GM18508 (cell line): ENCODE data around the gene PRKAG1.

Source experiments
- ATAC-seq: cut with Tn5 transposase; IDR thresholded peaks from one replicate; pipeline ENCODE4 v1.9.1; 2021; ENCODE audit warnings: moderate number of reproducible peaks; ENCODE audit not compliant: insufficient read depth, unreplicated experiment

Gene PRKAG1

DNA sequence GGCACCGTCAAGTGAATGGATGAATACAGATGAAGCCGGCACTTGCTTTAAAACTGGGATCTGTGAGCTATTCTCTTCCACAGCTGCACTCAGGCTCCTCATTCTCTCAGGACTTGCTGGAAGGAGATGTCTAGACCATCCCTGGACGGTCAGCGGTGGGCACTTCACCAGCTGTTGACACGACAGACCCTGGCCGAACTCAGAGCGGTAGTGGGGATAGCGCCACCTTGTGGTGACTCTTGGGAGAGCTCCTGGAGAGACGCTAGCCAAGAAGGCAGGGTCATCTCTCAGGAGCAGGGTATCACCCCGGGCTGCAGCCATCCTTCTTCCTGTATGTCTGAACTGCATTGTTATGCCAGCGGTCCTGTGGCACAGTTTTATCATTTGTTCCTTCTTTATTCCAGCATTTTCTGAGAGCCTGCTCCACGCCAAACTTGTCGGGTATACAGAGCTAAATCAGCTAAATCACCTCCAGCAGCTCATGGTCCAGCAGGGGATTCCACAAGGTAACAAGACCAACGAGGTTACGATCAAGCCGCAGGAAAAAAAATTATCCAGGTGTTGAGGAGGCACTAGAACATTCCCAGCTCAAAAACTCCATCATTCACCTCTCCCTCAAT, 30.4 kb downstream of the PRKAG1 start:
- ATAC-seq: no peak

DNA sequence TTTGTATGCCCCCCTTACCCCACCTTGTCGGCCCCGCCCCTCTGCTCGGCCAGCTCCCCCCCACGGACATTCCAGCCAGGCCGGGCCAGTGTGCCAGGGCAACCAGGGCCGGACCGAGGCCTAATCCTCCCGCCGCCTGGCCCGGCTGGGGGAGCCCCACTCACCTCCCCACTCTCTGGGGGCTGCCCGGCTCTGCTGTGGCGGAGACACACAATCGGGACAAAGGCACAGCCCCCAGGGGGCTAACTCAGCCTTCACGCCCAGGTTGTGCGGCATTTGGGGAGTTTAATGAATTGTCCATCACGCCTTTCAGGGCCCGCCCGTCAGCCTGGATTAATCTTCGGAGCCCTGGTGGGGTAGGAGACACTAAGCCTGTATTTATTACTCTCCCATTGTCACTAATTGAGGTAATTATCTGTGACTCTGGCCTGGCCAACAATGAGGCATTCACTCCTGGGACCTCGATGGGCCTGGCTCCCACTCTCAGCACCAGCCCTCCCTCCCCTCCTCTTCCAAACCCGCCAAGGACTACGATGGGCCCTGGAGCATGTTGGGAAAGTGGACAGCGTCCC, 31.8 kb downstream of the PRKAG1 start:
- no peak for ATAC-seq

DNA sequence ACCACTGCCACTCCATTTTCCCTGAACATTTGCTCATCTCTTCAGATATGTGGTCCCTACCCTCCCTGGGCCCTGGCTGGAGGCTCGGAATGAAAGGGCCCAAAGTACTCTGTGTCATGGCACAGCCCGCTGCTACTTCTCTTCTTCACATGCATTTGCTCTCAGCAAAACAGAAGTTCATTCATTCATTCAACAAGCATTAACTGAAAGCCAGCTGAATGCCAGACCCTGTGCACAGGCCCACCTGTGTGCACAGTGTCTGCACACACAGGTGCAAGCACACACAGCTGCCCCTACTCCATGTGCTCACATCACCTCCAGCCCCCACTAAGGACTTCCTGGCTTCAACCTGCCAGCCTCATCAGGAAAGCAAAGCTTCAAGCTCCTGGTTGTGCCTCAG, 32.7 kb downstream of the PRKAG1 start:
- no peak for ATAC-seq

DNA sequence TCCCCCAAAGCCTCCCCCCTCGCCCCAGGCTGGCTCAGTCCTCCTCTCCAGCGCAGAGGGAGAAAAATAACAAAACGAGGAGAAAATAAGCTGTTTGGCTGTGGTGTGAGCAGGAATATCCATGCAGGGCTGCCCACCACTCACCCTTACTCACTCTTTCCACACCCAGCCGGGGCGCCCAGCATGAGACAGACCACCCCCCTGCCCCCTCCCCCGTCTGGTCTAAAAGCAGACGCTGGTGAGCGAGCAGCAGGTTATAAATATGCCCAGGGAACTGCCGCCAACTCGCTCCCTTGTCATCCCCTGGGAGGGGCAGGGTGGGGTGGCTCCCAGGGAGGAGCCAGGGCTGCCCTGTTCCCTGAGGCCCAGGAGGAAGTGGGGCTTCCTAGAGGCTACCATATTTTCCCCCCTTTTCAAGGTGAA, 33.1 kb downstream of the PRKAG1 start:
- ATAC-seq: no peak

DNA sequence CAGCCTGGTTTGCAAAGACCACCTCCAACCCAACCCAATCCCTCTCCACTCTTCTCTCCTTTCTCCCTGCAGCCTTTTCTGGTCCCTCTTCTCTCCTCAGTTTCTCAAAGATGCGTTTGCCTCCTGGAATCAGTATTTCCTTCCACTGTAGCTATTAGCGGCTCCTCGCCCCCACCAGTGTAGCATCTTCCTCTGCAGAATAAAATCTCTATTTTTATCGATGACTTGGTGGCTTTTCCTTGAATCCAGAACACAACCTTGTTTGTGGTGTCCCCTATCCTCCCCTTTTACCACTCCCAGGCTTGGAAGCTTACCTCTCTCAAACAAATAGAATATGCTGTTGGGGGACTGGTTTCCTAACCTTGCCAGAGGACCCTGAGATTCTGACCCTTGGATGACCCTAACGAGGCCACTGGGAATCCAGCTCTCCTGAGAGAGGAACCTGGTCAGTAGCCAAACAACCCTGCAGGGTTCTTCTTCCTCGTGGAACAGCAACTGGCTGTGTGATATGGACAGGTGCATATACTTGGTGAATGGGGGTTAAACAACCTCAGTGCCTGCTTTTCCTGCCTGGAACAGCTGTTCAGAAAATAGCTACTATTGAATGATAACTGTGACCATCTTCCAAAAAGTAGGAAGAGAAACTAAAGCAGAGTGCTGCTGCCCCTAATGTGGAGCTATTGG, 36.0 kb downstream of the PRKAG1 start:
- ATAC-seq: no peak

DNA sequence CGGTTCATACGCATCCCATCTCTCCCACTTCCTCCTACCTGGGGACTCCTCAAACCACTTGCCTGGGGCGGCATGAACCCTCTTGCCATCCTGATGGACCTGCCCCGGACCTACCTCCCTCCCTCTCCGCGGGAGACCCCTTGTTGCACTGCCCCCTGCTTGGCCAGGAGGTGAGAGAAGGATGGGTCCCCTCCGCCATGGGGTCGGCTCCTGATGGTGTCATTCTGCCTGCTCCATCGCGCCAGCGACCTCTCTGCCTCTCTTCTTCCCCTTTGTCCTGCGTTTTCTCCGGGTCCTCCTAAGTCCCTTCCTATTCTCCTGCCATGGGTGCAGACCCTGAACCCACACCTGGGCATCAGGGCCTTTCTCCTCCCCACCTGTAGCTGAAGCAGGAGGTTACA, 36.8 kb downstream of the PRKAG1 start:
- ATAC-seq: no peak

DNA sequence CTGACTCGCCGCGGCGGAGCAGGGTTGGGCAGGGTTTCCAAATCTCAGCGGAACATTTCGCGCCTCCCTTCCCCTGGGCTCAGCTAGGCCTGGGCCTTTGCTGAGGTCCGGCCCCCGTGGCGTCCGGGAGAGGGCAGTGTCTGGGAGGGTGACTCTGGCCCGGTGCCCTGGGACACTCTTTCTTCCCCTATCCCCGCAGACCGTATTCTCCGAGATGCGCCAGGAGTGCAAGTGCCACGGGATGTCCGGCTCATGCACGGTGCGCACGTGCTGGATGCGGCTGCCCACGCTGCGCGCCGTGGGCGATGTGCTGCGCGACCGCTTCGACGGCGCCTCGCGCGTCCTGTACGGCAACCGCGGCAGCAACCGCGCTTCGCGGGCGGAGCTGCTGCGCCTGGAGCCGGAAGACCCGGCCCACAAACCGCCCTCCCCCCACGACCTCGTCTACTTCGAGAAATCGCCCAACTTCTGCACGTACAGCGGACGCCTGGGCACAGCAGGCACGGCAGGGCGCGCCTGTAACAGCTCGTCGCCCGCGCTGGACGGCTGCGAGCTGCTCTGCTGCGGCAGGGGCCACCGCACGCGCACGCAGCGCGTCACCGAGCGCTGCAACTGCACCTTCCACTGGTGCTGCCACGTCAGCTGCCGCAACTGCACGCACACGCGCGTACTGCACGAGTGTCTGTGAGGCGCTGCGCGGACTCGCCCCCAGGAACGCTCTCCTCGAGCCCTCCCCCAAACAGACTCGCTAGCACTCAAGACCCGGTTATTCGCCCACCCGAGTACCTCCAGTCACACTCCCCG, 37.4 kb downstream of the PRKAG1 start:
- ATAC-seq: no peak

DNA sequence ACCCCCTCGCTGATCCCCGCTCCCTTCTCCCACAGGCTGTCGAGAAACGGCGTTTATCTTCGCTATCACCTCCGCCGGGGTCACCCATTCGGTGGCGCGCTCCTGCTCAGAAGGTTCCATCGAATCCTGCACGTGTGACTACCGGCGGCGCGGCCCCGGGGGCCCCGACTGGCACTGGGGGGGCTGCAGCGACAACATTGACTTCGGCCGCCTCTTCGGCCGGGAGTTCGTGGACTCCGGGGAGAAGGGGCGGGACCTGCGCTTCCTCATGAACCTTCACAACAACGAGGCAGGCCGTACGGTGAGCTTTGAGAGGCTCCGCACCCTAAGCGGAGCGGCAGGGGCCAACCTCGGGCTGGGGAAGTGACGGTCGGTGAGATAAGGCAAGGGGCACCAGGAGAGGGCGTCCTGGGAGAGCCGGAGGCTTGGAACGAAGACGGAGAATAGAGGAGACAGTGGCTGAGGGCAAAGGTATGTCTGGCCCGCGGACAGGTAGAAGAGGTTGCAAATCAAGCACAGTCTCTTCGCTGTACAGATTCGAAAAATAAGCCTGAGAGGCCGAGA, 38.1 kb downstream of the PRKAG1 start:
- no peak for ATAC-seq

DNA sequence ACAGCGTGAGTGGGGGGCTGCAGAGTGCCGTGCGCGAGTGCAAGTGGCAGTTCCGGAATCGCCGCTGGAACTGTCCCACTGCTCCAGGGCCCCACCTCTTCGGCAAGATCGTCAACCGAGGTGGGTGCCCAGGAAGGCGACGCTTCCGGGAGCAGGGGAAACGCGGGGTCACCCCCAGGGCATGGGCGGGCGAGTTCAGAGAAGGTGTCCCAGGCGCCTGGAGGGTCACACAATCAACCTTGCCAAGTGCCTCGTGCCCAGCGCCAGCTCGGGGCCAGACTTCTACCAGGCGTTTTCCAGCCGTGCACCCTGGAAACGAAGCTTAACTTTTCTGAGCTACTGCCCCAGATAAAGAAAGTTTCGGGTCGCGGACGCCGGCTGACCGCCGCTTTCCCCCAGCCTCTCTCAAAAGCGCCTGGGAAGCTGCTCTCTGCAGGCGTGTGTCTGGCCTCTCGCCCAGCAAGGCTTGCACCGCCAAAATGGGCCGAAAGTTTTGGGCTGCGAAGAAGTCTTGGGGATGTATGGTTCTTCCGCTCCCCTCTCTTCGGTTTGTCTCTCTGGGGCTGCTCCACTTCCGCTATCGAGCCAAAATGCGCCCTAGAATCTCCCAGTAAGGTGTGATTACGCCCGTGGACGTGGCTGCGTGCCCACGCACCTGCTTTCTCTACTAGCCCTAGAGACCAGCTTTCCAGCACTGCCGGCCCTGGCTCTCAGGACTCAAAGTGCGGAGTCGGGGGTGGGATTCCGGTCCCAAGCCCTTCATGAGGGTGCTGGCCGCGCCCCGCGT, 38.8 kb downstream of the PRKAG1 start:
- no peak for ATAC-seq

DNA sequence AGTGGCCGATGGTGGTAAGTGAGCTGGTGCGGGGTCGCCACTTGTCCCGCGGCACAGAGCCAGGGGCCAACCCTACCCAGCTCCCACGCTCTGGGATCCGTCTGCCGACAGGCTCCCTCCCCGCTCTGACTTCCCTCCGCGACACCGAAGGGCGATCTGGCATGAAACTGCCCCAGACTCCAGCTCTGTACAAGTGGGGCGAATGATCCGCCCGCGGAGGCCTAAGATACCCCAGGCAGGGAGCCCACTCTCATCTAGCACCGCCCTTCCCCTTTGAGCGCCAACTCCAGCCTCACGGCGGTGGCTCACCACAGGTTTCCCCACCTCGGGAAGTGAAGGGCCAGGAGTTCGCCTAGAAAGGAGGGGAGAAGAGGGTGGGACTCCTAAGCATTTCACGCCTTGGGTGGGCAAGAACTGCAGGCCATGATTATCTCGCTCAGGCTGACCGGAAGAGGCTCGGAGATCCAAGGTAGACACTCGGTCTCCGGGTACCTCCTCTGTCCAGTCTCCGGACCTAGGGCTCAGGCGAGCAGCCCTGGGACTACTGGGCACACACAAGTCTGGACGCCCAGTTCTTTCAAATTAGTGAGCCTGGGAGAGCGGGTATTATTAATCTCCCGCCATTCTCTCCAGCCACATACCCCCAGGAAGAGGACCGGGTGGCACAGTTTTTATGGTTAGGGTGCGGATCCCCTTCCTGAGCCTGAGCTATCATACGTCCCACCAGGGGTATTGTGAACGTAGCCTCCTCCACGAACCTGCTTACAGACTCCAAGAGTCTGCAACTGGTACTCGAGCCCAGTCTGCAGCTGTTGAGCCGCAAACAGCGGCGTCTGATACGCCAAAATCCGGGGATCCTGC, 39.6 kb downstream of the PRKAG1 start:
- ATAC-seq: no peak

DNA sequence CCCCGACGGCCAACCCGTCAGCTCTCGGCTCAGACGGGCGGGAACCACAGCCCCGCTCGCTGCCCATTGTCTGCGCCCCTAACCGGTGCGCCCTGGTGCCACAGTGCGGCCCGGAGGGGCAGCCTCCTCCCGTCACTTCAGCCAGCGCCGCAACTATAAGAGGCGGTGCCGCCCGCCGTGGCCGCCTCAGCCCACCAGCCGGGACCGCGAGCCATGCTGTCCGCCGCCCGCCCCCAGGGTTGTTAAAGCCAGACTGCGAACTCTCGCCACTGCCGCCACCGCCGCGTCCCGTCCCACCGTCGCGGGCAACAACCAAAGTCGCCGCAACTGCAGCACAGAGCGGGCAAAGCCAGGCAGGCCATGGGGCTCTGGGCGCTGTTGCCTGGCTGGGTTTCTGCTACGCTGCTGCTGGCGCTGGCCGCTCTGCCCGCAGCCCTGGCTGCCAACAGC, 40.3 kb downstream of the PRKAG1 start, which contains the start of gene WNT1:
Gene WNT1, plus strand, starts transcription at position 32 of the 450 bp plus-strand sequence. Its CDS starts 329 bp downstream, at position 361.
- no peak for ATAC-seq

DNA sequence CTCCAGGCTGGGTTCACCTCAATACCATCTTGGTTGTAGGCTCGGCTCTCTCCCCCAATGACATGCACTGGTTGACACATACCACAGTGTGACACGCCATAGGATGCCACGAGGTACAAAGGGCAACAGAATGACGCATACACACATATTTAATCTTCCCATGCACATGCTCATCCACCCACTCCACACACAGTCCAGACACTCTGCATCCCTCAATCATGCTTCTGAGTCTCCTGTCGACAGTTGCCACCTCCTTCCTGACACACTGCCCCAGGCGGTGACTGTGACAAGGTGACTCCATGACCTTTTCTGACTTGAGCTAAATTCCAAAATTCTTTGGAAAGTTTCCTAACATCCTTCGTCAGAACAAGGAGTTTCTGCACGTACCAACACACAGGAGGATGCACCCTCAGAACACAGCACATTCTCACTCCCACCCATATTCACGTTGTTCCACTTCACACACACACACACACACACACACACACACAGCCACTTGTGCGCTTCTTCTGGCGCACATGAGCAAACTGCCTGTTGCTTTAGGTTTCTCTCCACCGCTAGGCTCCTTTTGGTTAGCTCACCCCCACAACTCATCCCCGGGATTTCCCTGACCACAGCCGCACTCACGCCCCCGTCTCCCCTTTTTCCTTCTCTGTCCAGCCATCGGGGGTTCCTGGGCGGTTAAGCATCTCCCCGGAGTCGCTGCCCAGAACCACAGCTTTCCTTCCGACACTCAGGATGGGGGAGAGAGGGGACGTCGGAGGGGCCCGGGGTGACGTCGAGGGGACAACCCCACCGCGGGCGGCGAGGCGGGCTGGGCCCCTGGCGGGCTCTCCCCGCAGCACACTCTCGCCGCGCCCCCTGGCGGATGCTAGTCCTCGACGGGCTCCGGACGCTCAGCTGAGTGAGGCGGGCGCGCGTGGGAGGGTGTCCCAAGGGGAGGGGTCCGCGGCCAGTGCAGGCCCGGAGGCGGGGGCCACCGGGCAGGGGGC, 41.0 kb downstream of the PRKAG1 start:
- ATAC-seq: no peak

DNA sequence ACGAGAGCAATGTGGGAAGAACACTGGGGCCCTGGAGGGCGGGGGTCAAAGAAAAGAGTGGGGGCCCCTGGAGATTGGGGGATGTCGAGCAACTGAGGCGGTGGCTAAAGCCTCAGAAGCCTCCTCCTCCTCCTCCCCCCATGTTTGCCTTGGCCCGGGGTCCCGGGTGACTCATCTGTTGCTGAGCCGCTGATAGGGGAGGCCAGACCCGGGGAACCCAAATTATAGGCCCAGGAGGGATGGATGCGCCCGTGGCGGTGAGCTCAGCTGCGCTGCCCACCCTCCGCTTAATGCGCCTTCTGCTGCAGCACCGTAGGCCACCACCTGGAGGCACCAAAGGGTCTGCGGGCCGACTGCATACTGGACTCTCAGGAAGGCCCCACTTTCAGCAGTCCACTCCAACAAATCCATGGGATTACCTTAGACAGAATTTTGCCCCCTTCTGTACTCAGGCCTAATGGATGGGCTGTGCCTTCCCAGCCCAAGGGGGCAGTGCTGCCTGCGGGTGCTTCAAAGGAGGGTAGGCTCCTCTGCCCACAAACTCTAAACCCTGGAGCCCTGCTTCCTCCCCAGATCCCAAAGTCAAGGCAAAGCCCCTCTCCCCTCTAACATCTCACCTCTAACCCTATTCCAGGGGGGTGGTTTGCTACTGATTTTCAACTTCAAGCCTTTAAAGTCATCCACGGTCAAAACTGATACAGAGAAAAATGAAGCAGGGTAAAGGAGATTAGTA, 44.5 kb downstream of the PRKAG1 start:
- ATAC-seq: no peak

DNA sequence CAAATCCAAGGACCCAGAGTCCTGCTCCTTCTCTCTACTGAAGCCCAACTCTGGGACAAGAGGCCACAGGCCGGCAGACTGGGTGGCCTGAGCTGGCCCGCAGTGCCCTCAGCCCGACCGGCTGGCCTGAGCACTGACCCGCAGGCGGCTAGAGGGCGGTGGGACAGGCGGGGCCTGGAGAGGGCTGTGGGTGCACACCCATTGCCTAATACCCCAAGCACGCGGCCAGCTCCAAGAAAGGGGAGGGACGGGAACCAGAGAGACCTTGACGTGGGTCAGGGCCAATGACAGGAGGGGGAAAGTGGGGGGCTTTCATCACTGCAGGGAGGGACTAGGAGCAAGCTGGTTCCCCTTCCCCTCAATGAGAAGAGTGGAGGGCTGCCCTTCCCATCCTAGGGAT, 45.0 kb downstream of the PRKAG1 start:
- no peak for ATAC-seq

DNA sequence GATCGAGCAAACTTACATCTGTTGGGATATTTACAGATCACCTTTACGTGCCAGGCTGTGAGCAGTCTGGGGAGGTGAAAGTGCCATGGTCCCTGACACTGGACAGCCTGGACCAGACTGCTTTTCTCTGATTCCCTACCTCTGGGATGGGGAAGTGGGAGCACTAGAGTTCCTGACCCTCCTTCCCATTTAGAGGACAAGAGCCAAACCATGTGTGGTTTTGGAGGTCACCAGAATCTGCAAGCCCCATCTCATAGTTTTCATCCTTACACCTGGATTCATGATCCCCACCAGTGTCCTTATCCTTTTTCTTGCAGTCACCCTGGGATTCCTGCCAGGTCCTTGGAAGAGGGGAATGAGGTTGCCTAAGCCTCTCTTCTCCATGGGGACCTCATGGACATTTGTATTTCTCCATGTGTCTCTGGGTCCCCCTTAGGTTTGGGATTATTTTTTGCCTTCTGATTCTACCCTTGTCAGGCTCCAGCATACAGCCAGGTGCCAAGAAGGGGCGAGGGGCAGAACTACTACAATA, 45.6 kb downstream of the PRKAG1 start:
- ATAC-seq: no peak

DNA sequence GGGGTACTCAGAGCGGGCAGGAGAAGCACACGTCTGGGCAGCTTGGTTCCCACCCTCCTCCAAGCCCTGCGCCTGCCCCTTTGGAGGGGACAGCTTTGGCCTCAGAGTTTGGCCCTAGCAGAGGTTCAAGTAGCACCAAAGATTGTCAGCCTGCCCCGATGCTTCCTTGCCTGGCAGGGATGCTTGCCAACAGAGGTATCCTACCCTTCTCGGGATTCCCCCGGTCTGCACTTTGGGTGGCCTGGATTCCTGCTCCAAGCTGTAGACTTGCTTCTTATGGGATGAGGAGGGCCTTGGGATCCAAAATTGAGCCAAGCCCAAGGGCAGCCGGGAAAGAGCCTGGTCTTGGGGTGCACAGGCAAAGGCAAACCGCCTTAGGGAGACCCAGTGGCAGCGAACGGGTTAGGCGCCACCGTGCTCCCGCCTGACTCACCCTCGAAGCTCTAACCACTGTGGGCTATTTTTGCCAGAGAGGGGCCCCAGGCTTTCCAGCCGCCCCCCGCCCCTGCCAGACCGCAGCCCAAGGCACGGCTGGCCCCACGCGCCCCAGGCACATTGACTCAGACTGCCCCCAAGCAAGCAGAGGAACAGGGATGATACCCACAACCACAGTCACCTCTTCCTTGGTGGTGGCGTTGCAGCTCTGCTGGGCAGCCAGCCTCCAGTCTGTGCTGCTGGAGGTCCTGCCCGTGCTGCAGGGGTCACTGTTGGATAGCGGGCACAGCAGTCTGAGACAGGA, 46.2 kb downstream of the PRKAG1 start:
- no peak for ATAC-seq
